GM20000 (cell line): Measurements from ENCODE around the gene SSPN.

Experiments used
- DNase-seq: peaks from one replicate; pipeline ENCODE4 v3.0.0; 2012; ENCODE audit warnings: low spot score
- CTCF ChIP-seq: IDR thresholded peaks from 2 replicates; pipeline ENCODE4 v1.5.1; 2012; ENCODE audit warnings: mild to moderate bottlenecking, control low read depth; ENCODE audit errors: extremely low read depth, missing control alignments

SSPN gene

GRCh38 chr12:26283617-26284016 lies 88.2 kb downstream of the SSPN start:
- TF ChIP-seq CTCF, result no peak
- DNase-seq, result no peak

- DNase-seq, result no peak
- TF ChIP-seq CTCF, result no peak
These were observed 90.0 kb downstream of the SSPN start for GRCh38 chr12:26285401-26285800.

- no peak for DNase-seq
- TF ChIP-seq CTCF, result no peak
These were observed 90.8 kb downstream of the SSPN start for GRCh38 chr12:26286186-26286585.

- no peak for DNase-seq
- no peak for TF ChIP-seq CTCF
These were observed 92.5 kb downstream of the SSPN start for GRCh38 chr12:26287671-26288381.

- TF ChIP-seq CTCF, result no peak
- no peak for DNase-seq
These were observed 95.2 kb downstream of the SSPN start for GRCh38 chr12:26290565-26290964.

- TF ChIP-seq CTCF, result no peak
- DNase-seq, result no peak
These were observed 97.2 kb downstream of the SSPN start for GRCh38 chr12:26292596-26292995.

GRCh38 chr12:26293612-26294011 lies 98.2 kb downstream of the SSPN start:
- DNase-seq, result no peak

More at GRCh38 chr12:26293612-26294011, 98.2 kb downstream of the SSPN start:
- no peak for TF ChIP-seq CTCF
